DMS153 treated with DMSO at 0.1 percent for 48 hours (cell line): ENCODE results near the gene DMD.
"Not testable (repeated sequence)": the region's sequence is repeated elsewhere in the genome, so short reads cannot be mapped to it uniquely, and the experiment has no call there.

Experiments
- DNase-seq: peaks from one replicate; lab custom pipeline; 2025; ENCODE audit not compliant: unreplicated experiment; lab: John Stamatoyannopoulos, UW

DMD gene

GRCh38 chrX:33156152-33156726 is 55.1 kb downstream of the DMD start:
- DNase-seq = no peak

- no peak for DNase-seq
Measured at GRCh38 chrX:33149580-33149979, 61.8 kb downstream of the DMD start.

- no peak for DNase-seq
Measured at GRCh38 chrX:33149085-33149484, 62.3 kb downstream of the DMD start.

- DNase-seq = no peak
Measured at GRCh38 chrX:33142331-33142730, 69.0 kb downstream of the DMD start.

GRCh38 chrX:33138677-33139249 is 72.6 kb downstream of the DMD start:
- DNase-seq = no peak

GRCh38 chrX:33134164-33134563 is 77.2 kb downstream of the DMD start:
- no peak for DNase-seq

- peak; percentile 7 for DNase-seq
Measured at GRCh38 chrX:33133320-33133719, 78.0 kb downstream of the DMD start.

GRCh38 chrX:33132569-33132968 is 78.8 kb downstream of the DMD start:
- DNase-seq = peak; percentile 33

GRCh38 chrX:33129607-33130006 is 81.7 kb downstream of the DMD start:
- no peak for DNase-seq

- DNase-seq = no peak
Measured at GRCh38 chrX:33128048-33128805, 83.1 kb downstream of the DMD start.

- DNase-seq = no peak
Measured at GRCh38 chrX:33126469-33126868, 84.9 kb downstream of the DMD start.

- DNase-seq = no peak
Measured at GRCh38 chrX:33109858-33110257, 101.5 kb downstream of the DMD start.

- DNase-seq = no peak
Measured at GRCh38 chrX:33106737-33107136, 104.6 kb downstream of the DMD start.

GRCh38 chrX:33095079-33095478 is 116.3 kb downstream of the DMD start:
- no peak for DNase-seq

GRCh38 chrX:33087411-33087810 is 123.9 kb downstream of the DMD start:
- DNase-seq = no peak

GRCh38 chrX:33086886-33087285 is 124.5 kb downstream of the DMD start:
- DNase-seq = no peak

- DNase-seq = no peak
Measured at GRCh38 chrX:33082371-33082770, 129.0 kb downstream of the DMD start.

GRCh38 chrX:33078273-33078672 is 133.1 kb downstream of the DMD start:
- no peak for DNase-seq

GRCh38 chrX:33073660-33074059 is 137.7 kb downstream of the DMD start:
- not testable (repeated sequence) for DNase-seq

GRCh38 chrX:33065415-33065814 is 145.9 kb downstream of the DMD start:
- no peak for DNase-seq

GRCh38 chrX:33062041-33062440 is 149.3 kb downstream of the DMD start:
- DNase-seq = no peak

GRCh38 chrX:33053001-33053400 is 158.3 kb downstream of the DMD start:
- no peak for DNase-seq

GRCh38 chrX:33045882-33046281 is 165.5 kb downstream of the DMD start:
- no peak for DNase-seq
